ENCODE measurements around the gene MICAL2.

- TF ChIP-seq CTCF (IDR thresholded peaks at IDR 0.05; ENCODE audit: extremely low read depth in 1 of 2, insufficient read depth in 1 of 2, low read depth in 1 of 2, low read length in 2 of 2) (no peak), POLR2AphosphoS5 (IDR thresholded peaks at IDR 0.05; ENCODE audit: insufficient read depth, low read depth, low read length) (no peak), EZH2 (IDR thresholded peaks at IDR 0.05; ENCODE audit: borderline replicate concordance, low read depth, low read length, severe bottlenecking) (no peak), POLR2A (IDR thresholded peaks at IDR 0.05; ENCODE audit: low read depth, low read length) (no peak), MYC (IDR thresholded peaks at IDR 0.05; ENCODE audit: low read depth, low read length) (no peak), GATA2 (IDR thresholded peaks at IDR 0.05; ENCODE audit: insufficient read depth, insufficient read length, low read depth, low read length) (no peak)
Observed at GRCh38 chr11:12125609-12126149, 15.3 kb downstream of the MICAL2 start.

All from endothelial cell of umbilical vein (primary cell).